NT2/D1 (cell line): ENCODE measurements around the gene LMNB1.

Experiments
- YY1 ChIP-seq: IDR thresholded peaks from 2 replicates; pipeline ENCODE4 v1.6.1; 2011; ENCODE audit not compliant: insufficient read length, insufficient read depth
- ZNF274 ChIP-seq: IDR thresholded peaks from 2 replicates; pipeline ENCODE4 v1.6.1; 2011; ENCODE audit warnings: mild to moderate bottlenecking, low read depth, low read length

DNA sequence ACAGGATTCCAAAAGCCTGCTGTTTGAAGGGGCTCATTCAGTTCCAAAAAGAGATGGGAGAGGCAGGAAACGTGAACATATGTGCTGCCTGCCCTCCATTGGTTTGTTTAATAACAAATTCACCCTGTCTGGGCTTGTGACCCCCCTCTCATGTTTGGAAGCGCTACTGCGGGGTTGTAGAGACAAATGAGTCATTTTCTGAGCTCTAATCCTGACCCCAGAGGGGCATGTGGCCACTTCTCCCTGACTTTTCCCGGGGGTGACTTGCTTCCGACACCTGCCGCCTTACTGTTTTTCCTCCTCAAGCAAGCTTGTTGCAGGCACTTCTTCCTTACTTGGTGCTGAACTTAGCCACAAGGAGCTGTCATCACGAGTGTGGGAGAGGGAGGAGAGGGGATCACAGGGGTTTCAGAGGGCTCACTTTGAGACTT, 75.9 kb downstream of the LMNB1 start:
- TF ChIP-seq ZNF274 (no peak), YY1 (no peak)
